Vagina (tissue), 2 donors: ENCODE measurements around the gene SMAGP.

Experiments used
- POLR2A ChIP-seq, 2 donors: fragments of 450-650 bp; IDR thresholded peaks; one replicate each; pipeline ENCODE4 v1.6.1; 2017; ENCODE audit warnings: antibody characterized with exemption in 2 of 2, mild to moderate bottlenecking in 2 of 2, moderate library complexity in 2 of 2
- POLR2AphosphoS5 ChIP-seq, 2 donors: sonication (generic); formaldehyde crosslinking; IDR thresholded peaks; one replicate each; pipeline ENCODE4 v1.9.0; 2017; ENCODE audit warnings: antibody characterized with exemption in 2 of 2, mild to moderate bottlenecking in 2 of 2, low read depth in 1 of 2; ENCODE audit not compliant: insufficient read depth in 1 of 2
- TF ChIP-seq, protein P1 (sequence below), 3 experiments: fragments of 450-650 bp in 2 of 3; fragments of 200-600 bp in 1 of 3; sonication (generic) in 1 of 3; IDR thresholded peaks; one replicate each; pipeline ENCODE4 v1.5.1; 2017 to 2019; ENCODE audit warnings: antibody characterized with exemption in 3 of 3, mild to moderate bottlenecking in 2 of 3, moderate library complexity in 2 of 3

DNA sequence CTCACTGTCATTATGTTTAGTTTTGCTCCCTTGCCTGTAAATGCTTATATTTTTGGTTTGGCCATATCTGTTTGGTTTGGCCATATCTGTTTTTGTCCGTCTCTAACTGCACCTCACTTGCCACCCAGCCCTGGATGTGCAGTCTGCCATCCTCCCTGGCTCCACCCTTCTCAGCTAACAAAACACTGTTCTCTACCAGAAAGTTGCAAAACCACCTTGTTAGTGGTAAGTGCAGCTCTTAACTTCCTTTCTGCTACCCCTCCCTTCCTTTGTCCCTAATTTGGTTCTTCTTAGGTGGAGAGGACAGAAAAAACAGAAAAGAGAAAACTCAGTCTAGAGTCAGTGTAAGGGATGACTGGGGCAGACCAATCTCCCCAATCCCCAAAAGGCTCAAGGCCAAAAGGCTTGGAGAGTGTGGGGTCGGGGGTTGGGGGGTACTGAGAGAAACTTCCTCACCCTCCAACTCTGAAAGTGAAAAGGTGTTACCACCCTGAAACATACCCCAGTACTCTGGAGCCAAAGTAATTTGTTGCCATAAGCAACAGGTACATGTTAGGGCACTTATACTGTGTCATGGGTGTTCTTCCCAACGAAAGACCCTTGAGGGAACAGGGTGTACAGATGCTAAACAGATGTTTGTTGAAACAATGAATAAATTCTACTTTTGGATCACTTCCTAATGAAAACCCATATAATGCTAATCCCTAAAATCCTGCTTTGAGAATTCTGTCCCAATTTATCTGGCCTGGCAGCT lies 48.8 kb upstream of the SMAGP start:
- TF ChIP-seq, protein P1, sequence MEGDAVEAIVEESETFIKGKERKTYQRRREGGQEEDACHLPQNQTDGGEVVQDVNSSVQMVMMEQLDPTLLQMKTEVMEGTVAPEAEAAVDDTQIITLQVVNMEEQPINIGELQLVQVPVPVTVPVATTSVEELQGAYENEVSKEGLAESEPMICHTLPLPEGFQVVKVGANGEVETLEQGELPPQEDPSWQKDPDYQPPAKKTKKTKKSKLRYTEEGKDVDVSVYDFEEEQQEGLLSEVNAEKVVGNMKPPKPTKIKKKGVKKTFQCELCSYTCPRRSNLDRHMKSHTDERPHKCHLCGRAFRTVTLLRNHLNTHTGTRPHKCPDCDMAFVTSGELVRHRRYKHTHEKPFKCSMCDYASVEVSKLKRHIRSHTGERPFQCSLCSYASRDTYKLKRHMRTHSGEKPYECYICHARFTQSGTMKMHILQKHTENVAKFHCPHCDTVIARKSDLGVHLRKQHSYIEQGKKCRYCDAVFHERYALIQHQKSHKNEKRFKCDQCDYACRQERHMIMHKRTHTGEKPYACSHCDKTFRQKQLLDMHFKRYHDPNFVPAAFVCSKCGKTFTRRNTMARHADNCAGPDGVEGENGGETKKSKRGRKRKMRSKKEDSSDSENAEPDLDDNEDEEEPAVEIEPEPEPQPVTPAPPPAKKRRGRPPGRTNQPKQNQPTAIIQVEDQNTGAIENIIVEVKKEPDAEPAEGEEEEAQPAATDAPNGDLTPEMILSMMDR (IDR thresholded peaks at IDR 0.05): no peak
- TF ChIP-seq POLR2A (IDR thresholded peaks at IDR 0.05) (no peak), POLR2AphosphoS5 (IDR thresholded peaks at IDR 0.05; ENCODE audit: insufficient read depth in 1 of 2, low read depth in 1 of 2) (no peak)
